Hepatocyte (in vitro differentiated cells): Measurements from ENCODE around the gene IRF2BP1.

Experiments used
- EZH2phosphoT487 ChIP-seq: fragments of 200-600 bp; sonication (generic); IDR thresholded peaks from one replicate; pipeline ENCODE4 v1.6.1; 2018; ENCODE audit warnings: antibody characterized with exemption, mild to moderate bottlenecking, low read depth, moderate library complexity; ENCODE audit not compliant: unreplicated experiment, severe bottlenecking
- TF ChIP-seq, protein P1 (sequence below): fragments of 200-600 bp; sonication (generic); IDR thresholded peaks from 2 replicates; pipeline ENCODE4 v1.5.1; 2016; ENCODE audit warnings: antibody characterized with exemption, mild to moderate bottlenecking; ENCODE audit not compliant: poor library complexity

DNA sequence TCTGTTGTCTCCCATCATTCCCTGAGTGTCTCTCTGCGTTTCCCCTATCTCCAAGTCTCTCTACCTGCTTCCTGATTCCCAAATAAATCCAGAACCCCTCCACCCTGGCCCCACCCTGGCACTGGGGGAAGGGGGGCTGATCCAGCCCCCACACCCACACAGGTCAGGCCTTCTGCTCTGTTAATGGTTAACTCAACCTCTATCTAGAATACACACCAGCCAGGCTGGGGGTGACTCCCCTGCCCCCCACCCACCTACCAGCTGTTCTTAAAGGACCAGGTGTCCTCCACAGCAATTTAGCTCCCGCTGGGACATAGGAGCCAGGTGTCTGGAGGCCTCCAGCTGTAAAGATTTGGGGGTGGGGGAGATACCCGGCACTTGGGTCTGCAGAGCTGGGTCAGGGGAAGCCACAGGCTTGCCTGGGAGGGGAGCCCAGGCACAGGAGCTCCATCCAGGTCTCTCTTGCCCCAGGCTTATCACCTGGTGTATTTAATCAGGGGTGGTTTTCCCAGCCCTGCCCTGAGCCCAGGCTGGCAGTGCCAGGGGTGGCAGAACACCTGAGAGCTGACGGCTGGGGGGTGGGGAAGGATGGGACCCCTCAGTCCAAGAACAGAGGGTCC is 3.9 kb downstream of the IRF2BP1 start:
- TF ChIP-seq, protein P1, sequence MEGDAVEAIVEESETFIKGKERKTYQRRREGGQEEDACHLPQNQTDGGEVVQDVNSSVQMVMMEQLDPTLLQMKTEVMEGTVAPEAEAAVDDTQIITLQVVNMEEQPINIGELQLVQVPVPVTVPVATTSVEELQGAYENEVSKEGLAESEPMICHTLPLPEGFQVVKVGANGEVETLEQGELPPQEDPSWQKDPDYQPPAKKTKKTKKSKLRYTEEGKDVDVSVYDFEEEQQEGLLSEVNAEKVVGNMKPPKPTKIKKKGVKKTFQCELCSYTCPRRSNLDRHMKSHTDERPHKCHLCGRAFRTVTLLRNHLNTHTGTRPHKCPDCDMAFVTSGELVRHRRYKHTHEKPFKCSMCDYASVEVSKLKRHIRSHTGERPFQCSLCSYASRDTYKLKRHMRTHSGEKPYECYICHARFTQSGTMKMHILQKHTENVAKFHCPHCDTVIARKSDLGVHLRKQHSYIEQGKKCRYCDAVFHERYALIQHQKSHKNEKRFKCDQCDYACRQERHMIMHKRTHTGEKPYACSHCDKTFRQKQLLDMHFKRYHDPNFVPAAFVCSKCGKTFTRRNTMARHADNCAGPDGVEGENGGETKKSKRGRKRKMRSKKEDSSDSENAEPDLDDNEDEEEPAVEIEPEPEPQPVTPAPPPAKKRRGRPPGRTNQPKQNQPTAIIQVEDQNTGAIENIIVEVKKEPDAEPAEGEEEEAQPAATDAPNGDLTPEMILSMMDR, result no peak
- TF ChIP-seq EZH2phosphoT487, result no peak
